Stimulated activated CD8-positive, alpha-beta memory T cell treated with anti-CD3 and anti-CD28 coated beads, Interleukin-12 subunit alpha, Interleukin-12 subunit beta, amount 100 ng/mL, for 24 hours (primary cell): Measurements from ENCODE around the gene HMCN1.

Source experiments
- DNase-seq: peaks from one replicate; pipeline ENCODE4 v3.0.0-alpha.2; 2020; ENCODE audit errors: extremely low read depth

The HMCN1 gene

GRCh38 chr1:185733818-185734735 lies at the start of gene HMCN1:
Gene HMCN1 (plus strand): TSS chr1:185734391. CDS start chr1:185734780, 389 bp downstream.
- DNase-seq: no peak

GRCh38 chr1:185686821-185687778 lies 47.1 kb upstream of the HMCN1 start:
- DNase-seq: no peak

GRCh38 chr1:185690527-185690926 lies 43.7 kb upstream of the HMCN1 start:
- no peak for DNase-seq

GRCh38 chr1:185693654-185694053 lies 40.5 kb upstream of the HMCN1 start:
- DNase-seq: no peak

GRCh38 chr1:185694081-185694480 lies 40.1 kb upstream of the HMCN1 start:
- no peak for DNase-seq

- DNase-seq: no peak
These were observed 38.9 kb upstream of the HMCN1 start for GRCh38 chr1:185695299-185695698.

GRCh38 chr1:185696422-185697150 lies 37.6 kb upstream of the HMCN1 start:
- DNase-seq: no peak

GRCh38 chr1:185699874-185700273 lies 34.3 kb upstream of the HMCN1 start:
- DNase-seq: no peak

GRCh38 chr1:185701650-185702049 lies 32.5 kb upstream of the HMCN1 start:
- DNase-seq: no peak

GRCh38 chr1:185704181-185704580 lies 30.0 kb upstream of the HMCN1 start:
- no peak for DNase-seq

- no peak for DNase-seq
These were observed 18.1 kb upstream of the HMCN1 start for GRCh38 chr1:185716095-185716494.

GRCh38 chr1:185719021-185719420 lies 15.2 kb upstream of the HMCN1 start:
- no peak for DNase-seq

- no peak for DNase-seq
These were observed 13.4 kb upstream of the HMCN1 start for GRCh38 chr1:185720633-185721272.

- DNase-seq: no peak
These were observed 12.6 kb upstream of the HMCN1 start for GRCh38 chr1:185721553-185721952.

GRCh38 chr1:185722098-185722497 lies 12.1 kb upstream of the HMCN1 start:
- DNase-seq: no peak

- no peak for DNase-seq
These were observed 6.5 kb upstream of the HMCN1 start for GRCh38 chr1:185727726-185728125.

- DNase-seq: no peak
These were observed 2.7 kb upstream of the HMCN1 start for GRCh38 chr1:185731446-185731845.

- no peak for DNase-seq
These were observed 1.2 kb upstream of the HMCN1 start for GRCh38 chr1:185732951-185733350.

GRCh38 chr1:185734929-185735700 lies 924 bp downstream of the HMCN1 start:
- DNase-seq: no peak

- no peak for DNase-seq
These were observed 1.5 kb downstream of the HMCN1 start for GRCh38 chr1:185735701-185736064.

- no peak for DNase-seq
These were observed 5.8 kb downstream of the HMCN1 start for GRCh38 chr1:185739967-185740366.
